GM18505 (cell line): ENCODE data around the gene CACNA1C.

Source experiments
- ATAC-seq: cut with Tn5 transposase; IDR thresholded peaks from one replicate; pipeline ENCODE4 v1.9.1; 2021; ENCODE audit not compliant: unreplicated experiment
- POLR2A ChIP-seq: IDR thresholded peaks from 4 replicates; pipeline ENCODE4 v1.6.1; 2011; ENCODE audit warnings: borderline replicate concordance; ENCODE audit not compliant: insufficient read depth, insufficient read length; ENCODE audit errors: extremely low read depth

Gene CACNA1C

DNA sequence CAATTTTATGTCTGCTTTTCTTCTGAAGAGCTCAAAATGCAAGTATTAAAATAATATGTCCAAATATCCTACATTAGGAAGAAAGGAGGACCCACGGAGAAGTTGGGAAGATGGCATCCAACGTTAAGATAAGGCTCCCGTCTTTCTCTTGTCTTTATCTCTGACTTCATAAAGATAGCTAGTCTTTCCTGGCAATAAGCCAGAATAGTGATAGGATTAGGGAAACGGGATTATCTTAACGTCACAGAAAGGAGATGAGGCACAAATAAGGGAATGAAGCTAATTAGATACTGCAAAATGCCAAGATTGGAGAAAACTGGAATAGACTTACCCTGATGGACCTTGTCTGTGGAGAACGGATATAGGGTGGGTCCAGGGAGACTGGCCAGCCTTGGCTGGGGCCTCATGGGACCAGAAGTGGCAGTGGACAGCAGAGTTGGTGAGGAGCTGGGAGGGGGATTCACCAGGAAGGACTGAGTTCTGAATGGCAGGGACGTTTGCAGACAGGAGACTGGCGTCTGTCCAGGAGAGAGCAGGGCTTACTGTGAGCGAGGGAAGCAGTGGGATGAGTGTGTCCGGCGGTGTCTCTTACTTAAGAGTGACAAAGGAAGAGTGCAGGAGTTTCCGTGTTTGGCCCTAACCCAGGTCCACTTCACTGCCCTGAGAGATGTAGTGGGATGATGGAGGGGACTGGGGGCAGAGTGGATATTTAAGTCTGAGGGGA, 119.9 kb downstream of the CACNA1C start:
- ATAC-seq, result no peak
- no peak for TF ChIP-seq POLR2A

DNA sequence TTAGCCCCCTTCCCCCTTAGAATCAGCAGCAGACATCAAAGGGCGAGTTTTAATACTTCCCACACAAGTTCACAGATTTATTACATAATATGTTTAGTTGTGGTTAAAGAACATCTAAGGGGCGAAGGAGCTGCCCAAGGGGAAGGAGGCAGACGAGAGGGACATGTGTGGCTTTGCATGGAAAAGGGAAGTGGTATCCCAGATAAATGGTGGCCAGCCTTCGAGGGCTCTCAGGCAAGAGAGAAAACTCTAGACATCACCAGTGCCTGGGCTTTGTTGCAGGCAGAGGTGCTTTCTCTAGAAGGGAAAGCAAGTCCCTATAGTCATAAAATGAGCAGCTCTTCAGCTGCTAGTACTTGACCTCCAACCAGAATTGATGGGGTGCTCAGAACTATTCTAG, 121.2 kb downstream of the CACNA1C start:
- TF ChIP-seq POLR2A, result no peak
- ATAC-seq, result no peak

DNA sequence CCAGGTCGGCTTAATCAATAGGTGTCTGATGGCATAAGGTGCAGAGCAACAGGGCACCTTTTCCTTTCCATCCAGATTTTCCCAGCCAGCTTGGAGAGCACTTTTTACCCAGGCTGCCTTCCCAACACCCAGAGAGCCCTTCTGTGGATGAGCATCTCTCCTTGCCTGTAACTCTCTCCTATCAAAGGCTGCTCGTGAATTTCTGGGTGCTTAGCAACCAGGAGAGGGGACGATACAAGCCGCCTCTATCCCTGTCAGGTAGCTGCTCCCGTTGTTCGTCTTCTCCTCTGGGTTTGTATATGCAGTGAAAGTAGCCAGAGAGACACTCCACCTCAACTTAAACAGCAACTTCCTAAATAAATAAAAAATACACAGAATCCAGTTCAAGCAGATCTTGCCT, 124.2 kb downstream of the CACNA1C start:
- no peak for TF ChIP-seq POLR2A
- ATAC-seq, result no peak

DNA sequence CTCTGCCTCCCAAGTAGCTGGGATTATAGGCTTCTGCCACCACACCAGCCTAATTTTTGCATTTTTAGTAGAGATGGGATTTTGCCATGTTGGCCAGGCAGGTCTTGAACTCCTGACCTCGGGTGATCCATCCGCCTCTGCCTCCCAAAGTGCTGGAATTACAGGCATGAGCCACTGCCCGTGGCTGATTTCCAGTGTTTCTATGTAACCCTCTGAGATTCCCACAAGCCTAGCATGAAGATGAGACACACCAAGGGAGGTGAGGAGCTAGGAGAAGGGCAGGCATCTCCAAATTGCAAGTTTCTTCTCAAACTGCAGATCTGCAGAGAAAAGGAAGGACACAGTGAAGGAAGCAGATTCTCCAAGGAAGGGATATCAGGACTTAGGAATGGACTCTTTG, 125.0 kb downstream of the CACNA1C start:
- no peak for TF ChIP-seq POLR2A
- ATAC-seq, result no peak

DNA sequence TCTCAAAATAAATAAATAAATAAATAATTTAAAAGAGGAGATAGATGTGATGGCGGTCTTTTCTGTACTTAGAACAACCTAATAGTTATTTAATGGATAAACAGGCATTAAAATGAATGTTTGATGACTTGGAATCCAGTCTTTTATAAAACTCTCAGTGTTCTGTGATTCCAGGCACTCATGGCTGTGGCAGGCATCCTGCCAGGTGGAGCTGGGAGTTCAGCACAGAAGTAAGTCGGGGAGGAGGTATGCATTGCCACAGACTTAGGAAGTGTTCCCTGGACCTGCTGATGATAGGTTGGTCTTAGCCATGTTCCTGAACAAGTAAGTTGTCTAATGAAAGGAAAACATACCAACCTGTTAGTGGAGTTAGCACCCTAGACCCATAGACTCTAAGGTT, 126.3 kb downstream of the CACNA1C start:
- no peak for TF ChIP-seq POLR2A
- no peak for ATAC-seq

DNA sequence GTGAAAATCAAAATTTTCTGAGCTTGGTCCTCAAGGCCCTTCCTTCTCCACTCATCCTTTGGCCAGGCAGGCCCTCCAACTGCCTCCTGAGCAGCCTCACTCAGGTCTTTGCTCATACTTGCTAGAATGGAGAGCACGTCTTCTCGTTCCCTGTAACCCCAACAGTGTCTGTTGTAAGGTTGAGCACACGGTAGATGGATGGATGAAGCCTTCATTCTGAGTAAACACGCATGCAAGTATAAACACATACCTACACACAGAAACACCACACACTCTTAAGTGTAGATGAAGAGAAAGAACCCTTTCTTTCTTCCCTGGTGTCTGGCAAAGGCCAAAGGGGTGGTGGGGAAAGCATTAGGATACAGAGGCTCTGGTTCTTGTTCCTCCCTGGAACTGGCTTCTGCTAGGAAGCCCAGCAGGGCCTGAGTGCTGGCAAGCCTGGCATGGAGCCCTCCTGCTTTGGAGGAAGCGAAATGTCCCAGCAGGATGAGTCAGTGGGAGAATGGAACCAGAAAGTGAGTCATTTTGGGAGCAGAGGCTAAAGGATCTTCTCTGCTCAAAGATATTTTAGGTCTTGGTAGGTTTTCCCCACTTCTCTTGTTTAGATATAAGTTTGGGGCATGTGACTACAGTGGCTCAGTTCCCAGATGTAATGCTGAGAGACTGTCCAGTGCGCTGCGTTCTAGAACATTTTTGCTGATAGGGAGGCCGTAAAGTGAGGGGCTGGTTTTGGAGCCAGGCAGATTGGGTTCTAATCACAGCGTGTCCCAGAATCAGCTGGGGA, 127.4 kb downstream of the CACNA1C start:
- no peak for ATAC-seq
- TF ChIP-seq POLR2A, result no peak

DNA sequence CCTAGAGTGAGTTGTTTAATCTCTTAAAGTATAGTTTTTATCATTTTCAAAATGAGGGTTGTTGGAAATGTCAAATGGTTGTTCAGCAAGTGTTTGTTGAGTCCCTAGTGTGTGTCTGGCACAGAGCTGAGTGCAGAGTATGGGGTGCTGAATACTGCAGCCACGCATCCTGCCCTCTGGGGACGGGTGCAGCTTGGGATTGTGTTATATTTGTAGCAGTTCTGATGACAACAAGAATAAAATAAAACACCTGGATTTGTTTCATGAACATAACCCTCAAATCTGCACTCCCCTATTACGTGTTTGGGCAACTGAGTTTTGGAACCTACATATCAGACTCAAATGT, 127.9 kb downstream of the CACNA1C start:
- no peak for ATAC-seq
- no peak for TF ChIP-seq POLR2A

DNA sequence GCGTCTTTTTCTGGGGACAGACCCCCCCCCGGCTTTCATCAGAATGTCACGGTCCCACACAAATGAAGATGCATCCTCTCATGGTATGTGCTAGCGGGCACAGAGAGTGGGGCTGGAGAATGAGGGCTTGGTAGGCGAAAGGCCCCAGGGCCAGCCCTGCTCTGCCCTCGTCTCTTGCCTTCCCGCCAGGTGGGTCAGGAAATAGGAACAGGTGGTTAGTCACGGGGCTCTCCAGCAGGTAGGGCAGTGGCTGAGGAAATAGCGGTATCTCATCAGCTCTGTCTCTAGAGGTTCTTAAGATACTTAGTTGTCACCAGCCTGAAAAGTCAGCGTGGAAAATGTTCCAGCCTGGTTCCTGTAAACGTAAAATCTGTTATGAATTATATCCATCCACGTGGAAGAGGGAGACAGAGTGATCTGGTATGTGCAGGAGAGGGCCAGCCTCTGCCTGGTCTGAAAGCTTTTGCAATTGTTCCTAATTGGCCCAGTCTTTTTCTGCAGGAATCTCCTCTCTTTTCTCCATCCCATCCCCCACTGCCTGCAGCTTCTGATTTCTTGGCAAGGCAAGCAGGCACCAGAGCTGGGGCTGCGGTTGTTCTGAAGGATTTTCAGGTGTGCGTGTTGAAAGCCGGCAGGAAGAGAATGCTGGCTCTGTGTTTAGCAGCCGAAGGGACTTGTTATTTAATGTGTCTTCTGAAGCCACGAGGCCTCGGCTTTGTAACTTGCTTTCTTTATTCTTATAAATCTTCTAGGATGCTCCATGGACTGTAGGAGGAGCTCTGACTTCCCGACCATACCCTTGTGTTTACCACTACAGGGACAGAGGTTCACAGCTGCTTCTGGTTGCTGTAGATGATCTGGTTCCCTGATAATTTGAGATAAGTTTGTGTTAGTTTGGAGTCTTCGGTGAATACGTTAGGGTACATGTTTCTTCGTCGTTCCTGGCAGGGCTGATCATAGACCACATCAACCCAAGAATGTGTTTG, 131.1 kb downstream of the CACNA1C start:
- no peak for ATAC-seq
- no peak for TF ChIP-seq POLR2A

DNA sequence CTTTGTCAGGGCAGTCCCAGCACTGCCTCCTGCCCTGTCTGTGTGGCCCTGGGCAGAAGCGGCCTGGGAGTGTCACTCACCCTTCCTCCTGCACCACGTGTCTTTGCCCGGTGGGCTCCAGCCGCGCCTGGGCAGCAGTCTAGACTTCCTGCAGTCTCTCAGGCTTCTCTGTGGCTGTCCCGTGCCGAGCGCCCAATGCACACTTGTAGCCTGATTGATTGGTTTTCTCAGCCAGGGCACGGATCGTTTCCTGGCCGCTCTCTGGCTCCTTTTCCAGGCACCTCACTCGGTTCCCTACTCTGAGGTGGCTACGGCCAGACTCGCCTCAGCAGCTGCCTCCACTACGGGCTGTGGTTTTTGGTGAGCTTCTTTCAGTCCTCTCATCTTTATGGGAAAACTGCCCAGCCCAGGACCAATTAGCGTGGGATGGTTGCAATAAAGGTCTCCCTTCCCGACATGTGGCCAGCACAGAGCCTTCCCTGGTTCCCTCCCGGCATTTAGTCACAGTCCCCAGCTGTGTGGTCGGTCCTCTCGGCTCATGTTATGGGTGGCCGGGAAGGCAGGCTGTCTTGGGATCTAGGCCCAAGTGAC, 133.1 kb downstream of the CACNA1C start:
- TF ChIP-seq POLR2A, result no peak
- no peak for ATAC-seq

DNA sequence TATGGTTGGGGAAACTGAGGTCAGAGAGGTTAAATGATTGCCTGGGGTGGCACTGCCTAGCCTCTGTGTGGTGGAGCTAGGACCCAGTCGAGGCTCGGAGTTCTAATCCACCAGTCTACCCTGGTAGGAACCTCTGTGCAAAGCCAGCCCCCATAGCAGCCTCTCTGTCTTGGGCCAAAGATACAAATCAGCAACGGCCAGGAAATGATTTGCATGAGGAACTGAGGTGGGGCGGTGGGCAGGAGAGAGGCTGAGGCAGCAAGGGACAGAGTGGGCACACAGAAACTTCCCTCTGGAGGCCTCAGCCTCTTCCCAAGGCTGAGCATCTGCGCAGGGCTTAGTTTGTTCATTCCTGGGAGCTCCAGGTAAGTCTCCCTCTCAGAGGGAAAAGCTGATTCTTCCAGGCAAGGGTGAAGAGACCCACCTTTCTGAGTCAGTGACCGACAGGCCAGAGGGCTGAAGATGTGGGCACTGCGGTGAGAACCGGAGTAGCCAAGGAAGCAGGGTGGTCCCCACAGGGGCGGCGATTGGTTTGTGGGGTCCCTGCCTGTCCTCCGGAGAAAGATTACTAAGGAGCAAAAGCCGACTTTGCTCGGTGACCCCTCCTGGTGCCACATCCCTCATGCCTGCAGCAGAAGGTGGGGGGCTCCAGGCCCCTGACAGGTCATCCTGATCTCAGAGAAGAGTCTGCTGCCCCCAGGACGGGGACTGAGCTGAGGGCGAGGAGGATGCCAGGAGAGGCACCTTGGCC, 134.6 kb downstream of the CACNA1C start:
- no peak for ATAC-seq

DNA sequence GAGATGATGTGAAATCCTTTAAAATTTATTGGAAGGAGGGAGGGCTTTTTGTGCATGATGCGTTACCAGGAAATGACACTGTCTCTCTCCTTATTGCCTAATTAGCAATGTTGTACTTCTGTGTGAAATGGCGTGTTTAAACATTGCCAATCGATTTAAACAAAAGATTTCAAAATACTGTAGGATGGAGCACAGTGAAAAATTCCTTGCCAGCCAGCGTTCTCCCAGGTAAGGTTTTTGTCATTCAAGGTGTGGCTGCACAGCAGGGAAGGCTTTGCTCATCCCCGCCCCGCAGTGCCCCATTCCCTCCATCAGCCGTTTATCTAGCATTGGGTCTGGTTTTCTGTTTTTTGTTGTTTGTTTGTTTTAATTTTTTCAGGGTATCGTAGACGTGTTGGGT, 137.3 kb downstream of the CACNA1C start:
- no peak for TF ChIP-seq POLR2A
- no peak for ATAC-seq

More for the DNA sequence above, 134.6 kb downstream of the CACNA1C start:
- no peak for TF ChIP-seq POLR2A

DNA sequence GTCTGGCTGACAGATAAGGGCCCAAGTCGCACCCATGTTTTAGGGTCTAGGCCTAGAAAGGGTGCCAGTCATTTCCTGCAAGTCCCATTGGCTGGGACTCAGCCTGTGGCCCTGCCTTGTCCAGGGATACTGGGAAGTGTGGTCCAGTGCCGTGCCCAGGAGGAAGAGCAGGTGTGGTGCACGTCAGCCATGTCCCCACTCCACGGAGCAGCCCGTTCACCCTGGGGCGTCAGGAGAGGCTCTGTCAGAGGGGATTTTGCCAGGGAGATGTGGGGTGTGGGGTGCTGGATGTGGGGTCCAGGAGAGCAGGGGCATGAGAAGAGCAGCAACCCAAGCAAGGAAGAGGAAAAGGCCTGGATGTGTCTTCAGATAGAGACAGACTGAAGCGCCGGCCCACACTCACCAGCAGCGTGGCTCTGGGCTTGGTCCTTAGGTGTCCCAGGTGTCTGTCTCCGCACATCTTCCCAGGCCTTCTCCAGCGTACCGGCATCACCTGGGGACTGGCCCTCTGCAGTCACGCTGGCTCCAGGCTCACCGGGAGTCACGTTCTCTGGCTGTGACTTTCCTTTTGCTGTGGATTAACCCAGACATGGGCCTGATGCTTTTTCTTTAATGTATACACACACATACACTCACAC, 138.2 kb downstream of the CACNA1C start:
- TF ChIP-seq POLR2A, result no peak
- no peak for ATAC-seq
